ENCODE data around the gene NIPAL3.

GRCh38 chr1:24493785-24494184 lies 78.2 kb downstream of the NIPAL3 start:
- TF ChIP-seq CTCF (IDR thresholded peaks at IDR 0.05): no peak
- no peak for TF ChIP-seq POLR2A (IDR thresholded peaks at IDR 0.05)
